Pancreas (tissue), 10 donors: ENCODE results near the gene DLG1. TPM values are rescaled to one million over a fixed set of nuclear protein-coding genes. Genes with fewer than 3 reads are reported as not detected.

Experiments
- ATAC-seq, 4 donors: fragments of 200-7000 bp; cut with Tn5 transposase; one replicate each; pipeline versions ENCODE4 v1.8.0 to v1.9.1; 2020; ENCODE audit warnings: mild to moderate bottlenecking in 4 of 4, moderate library complexity in 4 of 4
- DNase-seq, 6 donors: peaks; one replicate each; pipeline ENCODE4 v3.0.0-alpha.2; 2020
- FAIRE-seq: peaks from 2 replicates; lab custom pipeline; 2012; peaks lifted over from hg19 to GRCh38; lab: Jason Lieb, UNC
- H3K27ac ChIP-seq, 4 donors: fragments of 200-600 bp; sonication (generic); 1 replicate in 3 of 4; 2 replicates in 1 of 4; pipeline versions ENCODE4 v1.5.0 to v1.8.0; 2020
- H3K27me3 ChIP-seq, 4 donors: fragments of 200-600 bp; one replicate each; pipeline ENCODE4 v1.8.0; 2021
- H3K36me3 ChIP-seq, 3 donors: fragments of 200-600 bp; sonication (generic) in 1 of 3; one replicate each; pipeline versions ENCODE4 v1.5.0 to v1.8.0; 2020 to 2021
- H3K4me1 ChIP-seq, 3 donors: fragments of 200-600 bp; one replicate each; pipeline ENCODE4 v1.8.0; 2021
- H3K4me3 ChIP-seq, 4 donors: fragments of 200-600 bp; sonication (generic) in 2 of 4; one replicate each; pipeline versions ENCODE4 v1.5.0 to v1.8.0; 2020 to 2021
- H3K9me3 ChIP-seq, 4 donors: fragments of 200-600 bp; one replicate each; pipeline ENCODE4 v1.8.0; 2021
- CTCF ChIP-seq, 4 donors: fragments of 200-600 bp; sonication (generic) in 3 of 4; IDR thresholded peaks; one replicate each; pipeline versions ENCODE4 v1.5.0 to v1.8.0; 2021; ENCODE audit warnings: antibody characterized with exemption in 4 of 4
- WGBS, 2 donors: extraction: QIAGEN DNeasy Blood & Tissue Kit; methylation state at CpG; one replicate each; pipeline ENCODE4 v1.1.7; 2013; 5-methylcytosine and 5-hydroxymethylcytosine counted together
- intact Hi-C, 3 donors: fragments of 100-400 bp; cut with DNase I; formaldehyde crosslinking; loops; one replicate each; pipeline versions ENCODE4 v1.11.1 to v1.14.2; 2022
- polyA plus RNA-seq, 2 donors: library from polyadenylated mRNA; stranded (reverse); fragments of 200-250 nt; gene quantifications; one replicate each; pipeline ENCODE4 v1.2.3, GENCODE V29; 2013
- total RNA-seq, 6 donors: library from RNA; stranded (reverse); fragmentation: NEBNext Ultra II Directional in 4 of 6; extraction: Animal tissue kit (Norgen Biotek cat#: 25700) in 4 of 6; gene quantifications; one replicate each; pipeline versions ENCODE4 v1.2.1 to v1.2.4, GENCODE V29; 2021 to 2023
- donor health status: healthy with polysubstance abuse.
- donor health status: DM: no; HTN: no; CAD: no; lungs with moderate emphysema.
- donor health status: DM: no; HTN: no; CAD: no.
- donor health status: control.
- donor health status: control.
- donor health status: Bipolar disorder and iron deficiency.
- donor health status: DM: yes; HTN: yes; CAD: no.
- donor health status: DM: no; HTN: no; CAD: no.
- donor health status: DM: no; HTN: no; CAD: no.
- donor health status: DM: yes; HTN: yes; CAD: no.

The DLG1 gene
- total and polyA plus RNA-seq, 8 donors = 15.9 to 47.9 (median 28.6) TPM

GRCh38 chr3:197168606-197169005 lies 129.8 kb downstream of the DLG1 start:
- Histone ChIP-seq H3K4me3 (no peak overlapping the region), H3K36me3 (no peaks in the 10 kb centered on the region), H3K27ac (no peak overlapping the region), H3K4me1 (no peaks in the 10 kb centered on the region), H3K27me3 (no peaks in the 10 kb centered on the region), H3K9me3 (no peaks in the 10 kb centered on the region)
- intact Hi-C loops = no loop called here
- TF ChIP-seq CTCF (IDR thresholded peaks at IDR 0.05) = no peak
- 71 to 78% methylated on average over 2 of the region's 2 CpGs for WGBS, 2 donors
- ATAC-seq = peak in 2 of 4 donors; percentile 43
- FAIRE-seq = peak; percentile 26
- DNase-seq = no peak

- H3K9me3 ChIP-seq = no peaks in the 10 kb centered on the region
- FAIRE-seq (no peak), ATAC-seq (no peak), DNase-seq (no peak)
- H3K4me3 ChIP-seq = no peak overlapping the region
- intact Hi-C loops = no loop called here
- no peaks in the 10 kb centered on the region for H3K4me1 ChIP-seq
- no peak for TF ChIP-seq CTCF (IDR thresholded peaks at IDR 0.05)
- 87 to 88% methylated on average over 4 of the region's 4 CpGs for WGBS, 2 donors
- H3K27ac ChIP-seq = no peak overlapping the region
- no peaks in the 10 kb centered on the region for H3K27me3 ChIP-seq
- no peaks in the 10 kb centered on the region for H3K36me3 ChIP-seq
Measured at GRCh38 chr3:197168063-197168462, 130.3 kb downstream of the DLG1 start.

DNA sequence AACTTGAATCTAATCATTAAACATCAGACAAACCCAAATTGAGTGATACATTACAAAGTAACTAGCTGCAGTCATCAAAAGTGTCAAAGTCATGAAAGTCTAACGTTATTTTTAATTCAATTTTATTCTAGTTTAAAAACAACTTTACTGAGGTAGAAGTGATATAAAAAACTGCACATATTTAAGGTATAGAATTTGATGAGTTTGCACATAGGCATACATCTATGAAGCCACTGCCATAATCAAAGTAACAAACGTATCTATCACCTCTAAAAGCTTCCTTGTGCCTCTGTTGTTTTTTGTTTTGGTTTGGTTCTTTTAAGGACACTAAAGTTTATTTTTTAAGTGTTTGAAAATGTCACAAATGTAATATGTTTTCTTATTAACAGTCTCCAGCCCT lies 130.9 kb downstream of the DLG1 start:
- ATAC-seq (no peak), FAIRE-seq (no peak), DNase-seq (no peak)
- 83 to 91% methylated on average over 2 of the region's 2 CpGs for WGBS, 2 donors
- no peaks in the 10 kb centered on the region for H3K27me3 ChIP-seq
- no peak overlapping the region for H3K4me3 ChIP-seq
- no peak for TF ChIP-seq CTCF (IDR thresholded peaks at IDR 0.05)
- H3K4me1 ChIP-seq = no peaks in the 10 kb centered on the region
- H3K9me3 ChIP-seq = no peaks in the 10 kb centered on the region
- no peak overlapping the region for H3K27ac ChIP-seq
- intact Hi-C loops = no loop called here
- H3K36me3 ChIP-seq = no peaks in the 10 kb centered on the region

- no peak overlapping the region for H3K4me3 ChIP-seq
- TF ChIP-seq CTCF (IDR thresholded peaks at IDR 0.05) = no peak
- no peaks in the 10 kb centered on the region for H3K9me3 ChIP-seq
- no peak for FAIRE-seq
- H3K36me3 ChIP-seq = no peaks in the 10 kb centered on the region
- intact Hi-C loops = no loop called here
- H3K27me3 ChIP-seq = no peaks in the 10 kb centered on the region
- no peak for ATAC-seq
- DNase-seq = peak in 1 of 6 donors; percentile 53
- no peak overlapping the region for H3K27ac ChIP-seq
- 95 to 97% methylated on average over 6 of the region's 6 CpGs for WGBS, 2 donors
- H3K4me1 ChIP-seq = peaks cover 0 to 12% (median 2%) of the 10 kb centered on the region in 3 donors
Measured at GRCh38 chr3:197165890-197166289, 132.5 kb downstream of the DLG1 start.

DNA sequence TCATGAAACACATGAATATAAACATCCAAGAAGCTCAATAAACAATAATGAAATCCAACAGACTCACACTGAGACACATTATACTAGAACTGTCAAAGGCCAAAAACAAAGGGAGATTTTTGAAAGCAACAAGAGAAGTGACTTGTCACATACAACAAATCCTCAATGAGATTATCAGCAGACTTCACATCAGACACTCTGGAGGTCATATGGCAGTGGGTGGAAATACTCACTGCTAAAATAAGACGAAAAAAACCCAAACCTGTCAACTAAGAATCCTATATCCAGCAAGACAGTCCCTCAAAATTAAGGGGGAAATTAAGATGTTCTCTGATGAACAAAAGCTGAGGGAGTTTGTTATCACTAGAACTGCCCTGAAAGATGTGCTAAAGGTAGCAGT lies 143.4 kb downstream of the DLG1 start:
- H3K27me3 ChIP-seq = no peaks in the 10 kb centered on the region
- no peak overlapping the region for H3K4me3 ChIP-seq
- ATAC-seq (no peak), DNase-seq (no peak), FAIRE-seq (no peak)
- intact Hi-C loops = no loop called here
- H3K36me3 ChIP-seq = no peaks in the 10 kb centered on the region
- WGBS, 2 donors = 99 to 100% methylated on average over 1 of the region's 1 CpG
- H3K4me1 ChIP-seq = no peaks in the 10 kb centered on the region
- TF ChIP-seq CTCF (IDR thresholded peaks at IDR 0.05) = no peak
- no peak overlapping the region for H3K27ac ChIP-seq
- no peaks in the 10 kb centered on the region for H3K9me3 ChIP-seq
